ENCODE data around the gene MAP4. TPM values are rescaled to one million over a fixed set of nuclear protein-coding genes. Genes with fewer than 3 reads are reported as not detected.

Gene MAP4
- total RNA-seq, 3 donors from 2014 or later (not counting 1 experiment from before 2014, with no cell fraction given), result 74.5 to 97.1 (median 88.9) TPM

GRCh38 chr3:48004694-48005093 is 11.5 kb downstream of the MAP4 start:
- intact Hi-C loops (cut with micrococcal nuclease), result no loop called here

DNA sequence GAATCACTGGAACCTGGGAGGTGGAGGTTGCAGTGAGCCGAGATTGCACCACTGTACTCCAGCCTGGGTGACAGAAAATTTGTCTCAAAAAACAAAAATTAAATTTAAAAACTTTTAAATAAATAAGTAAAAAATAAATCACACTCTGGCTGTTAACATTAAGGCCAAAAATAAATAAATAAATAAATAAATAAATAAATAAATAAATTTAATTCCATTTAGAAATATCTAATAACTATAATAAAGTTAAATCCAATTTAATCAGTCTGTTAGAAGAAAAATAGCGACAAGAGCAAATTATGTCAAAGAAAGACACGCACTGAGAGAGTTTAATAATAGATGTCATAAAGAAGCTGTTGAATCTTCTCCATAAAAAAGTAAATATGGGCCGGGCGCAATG is 13.4 kb downstream of the MAP4 start:
- Histone ChIP-seq H3K4me3 (ENCODE audit: low read length) (no peak overlapping the region), H3K27me3 (ENCODE audit: control insufficient read depth, insufficient read depth, low read length) (no peaks in the 10 kb centered on the region), H3K9me3 (ENCODE audit: control insufficient read depth, insufficient read depth, low read length) (no peaks in the 10 kb centered on the region), H3K36me3 (ENCODE audit: control insufficient read depth, insufficient read depth, low read length) (no peaks in the 10 kb centered on the region), H3K4me1 (ENCODE audit: control insufficient read depth, insufficient read depth, low read length) (no peaks in the 10 kb centered on the region), H3K27ac (ENCODE audit: low read length) (no peak overlapping the region)
- 100% methylated on average over 4 of the region's 5 CpGs for WGBS (ENCODE audit: insufficient coverage)
- Mint-ChIP-seq H3K27me3 (ENCODE audit: low read depth in 2 of 2) (no peaks in the 10 kb centered on the region), H3K36me3 (no peaks in the 10 kb centered on the region), H3K4me3 (no peak overlapping the region), H3K27ac (no peak overlapping the region), H3K9me3 (no peaks in the 10 kb centered on the region), H3K4me1 (peaks cover 5 to 18% of the 10 kb centered on the region in 2 donors)
- TF ChIP-seq CTCF (IDR thresholded peaks at IDR 0.05), result no peak
- intact Hi-C loops (cut with micrococcal nuclease), result no loop called here
- DNase-seq (no peak), ATAC-seq (no peak)

More at GRCh38 chr3:48004694-48005093, 11.5 kb downstream of the MAP4 start:
- Mint-ChIP-seq H3K36me3 (no peaks in the 10 kb centered on the region), H3K4me3 (no peak overlapping the region), H3K9me3 (no peaks in the 10 kb centered on the region), H3K4me1 (peaks cover 5 to 26% of the 10 kb centered on the region in 2 donors), H3K27ac (no peak overlapping the region), H3K27me3 (ENCODE audit: low read depth in 2 of 2) (no peaks in the 10 kb centered on the region)
- Histone ChIP-seq H3K27me3 (ENCODE audit: control insufficient read depth, insufficient read depth, low read length) (no peaks in the 10 kb centered on the region), H3K4me3 (ENCODE audit: low read length) (no peak overlapping the region), H3K36me3 (ENCODE audit: control insufficient read depth, insufficient read depth, low read length) (no peaks in the 10 kb centered on the region), H3K9me3 (ENCODE audit: control insufficient read depth, insufficient read depth, low read length) (no peaks in the 10 kb centered on the region), H3K4me1 (ENCODE audit: control insufficient read depth, insufficient read depth, low read length) (no peaks in the 10 kb centered on the region), H3K27ac (ENCODE audit: low read length) (no peak overlapping the region)
- DNase-seq, result no peak
- TF ChIP-seq CTCF (IDR thresholded peaks at IDR 0.05), result no peak
- WGBS (ENCODE audit: insufficient coverage), result 98% methylated on average over 5 of the region's 5 CpGs
- no peak for ATAC-seq

- 51% methylated on average over 4 of the region's 4 CpGs for WGBS (ENCODE audit: insufficient coverage)
- H3K4me3 ChIP-seq (ENCODE audit: low read length), result no peak overlapping the region
- H3K27ac ChIP-seq (ENCODE audit: low read length), result no peak overlapping the region
- Mint-ChIP-seq H3K4me3 (no peak overlapping the region), H3K27ac (no peak overlapping the region), H3K9me3 (no peaks in the 10 kb centered on the region), H3K36me3 (no peaks in the 10 kb centered on the region), H3K4me1 (peaks cover 5 to 17% of the 10 kb centered on the region in 2 donors), H3K27me3 (ENCODE audit: low read depth in 2 of 2) (no peaks in the 10 kb centered on the region)
- ATAC-seq (peak in 1 of 3 donors; percentile 28), DNase-seq (no peak)
- H3K27me3 ChIP-seq (ENCODE audit: control insufficient read depth, insufficient read depth, low read length), result no peaks in the 10 kb centered on the region
- no peaks in the 10 kb centered on the region for H3K4me1 ChIP-seq (ENCODE audit: control insufficient read depth, insufficient read depth, low read length)
- intact Hi-C loops (cut with micrococcal nuclease), result no loop called here
- TF ChIP-seq CTCF (IDR thresholded peaks at IDR 0.05), result no peak
- no peaks in the 10 kb centered on the region for H3K36me3 ChIP-seq (ENCODE audit: control insufficient read depth, insufficient read depth, low read length)
- no peaks in the 10 kb centered on the region for H3K9me3 ChIP-seq (ENCODE audit: control insufficient read depth, insufficient read depth, low read length)
Measured at GRCh38 chr3:48001991-48002390, 14.2 kb downstream of the MAP4 start.

GRCh38 chr3:48000212-48000611 is 16.0 kb downstream of the MAP4 start:
- no peak for TF ChIP-seq CTCF (IDR thresholded peaks at IDR 0.05)
- no peaks in the 10 kb centered on the region for H3K4me1 ChIP-seq (ENCODE audit: control insufficient read depth, insufficient read depth, low read length)
- Mint-ChIP-seq H3K27me3 (ENCODE audit: low read depth in 2 of 2) (no peaks in the 10 kb centered on the region), H3K4me3 (no peak overlapping the region), H3K36me3 (no peaks in the 10 kb centered on the region), H3K27ac (no peak overlapping the region), H3K9me3 (no peaks in the 10 kb centered on the region), H3K4me1 (peaks cover 11 to 13% of the 10 kb centered on the region in 2 donors)
- no peak overlapping the region for H3K4me3 ChIP-seq (ENCODE audit: low read length)
- H3K36me3 ChIP-seq (ENCODE audit: control insufficient read depth, insufficient read depth, low read length), result no peaks in the 10 kb centered on the region
- DNase-seq (no peak), ATAC-seq (no peak)
- WGBS (ENCODE audit: insufficient coverage), result 97% methylated on average over 2 of the region's 2 CpGs
- no peaks in the 10 kb centered on the region for H3K9me3 ChIP-seq (ENCODE audit: control insufficient read depth, insufficient read depth, low read length)
- intact Hi-C loops (cut with micrococcal nuclease), result no loop called here
- no peak overlapping the region for H3K27ac ChIP-seq (ENCODE audit: low read length)
- H3K27me3 ChIP-seq (ENCODE audit: control insufficient read depth, insufficient read depth, low read length), result no peaks in the 10 kb centered on the region
